GM19023 (cell line): ENCODE data around the gene TSPAN5.

Experiments
- ATAC-seq: cut with Tn5 transposase; IDR thresholded peaks from one replicate; pipeline ENCODE4 v1.9.1; 2021; ENCODE audit warnings: mild to moderate bottlenecking, moderate library complexity; ENCODE audit not compliant: unreplicated experiment

The TSPAN5 gene

DNA sequence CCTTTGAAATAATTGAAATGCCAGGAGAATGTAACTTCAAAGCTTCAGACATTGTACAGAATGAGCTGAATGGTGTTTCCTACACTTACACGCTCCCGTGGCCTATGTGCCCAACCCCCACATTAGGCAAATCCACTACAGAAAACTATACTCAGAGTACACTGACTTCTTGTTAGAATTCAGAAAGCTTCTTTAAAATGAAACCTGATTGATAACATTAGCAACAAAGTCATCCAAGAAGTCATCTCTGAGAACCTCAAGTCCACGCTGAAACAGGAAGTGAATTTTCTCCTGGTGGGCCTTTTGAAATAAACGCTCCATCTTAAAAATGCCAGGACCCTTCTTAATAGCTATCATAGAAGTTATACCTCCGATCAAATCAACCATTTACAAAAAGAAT is 136.3 kb downstream of the TSPAN5 start:
- no peak for ATAC-seq

DNA sequence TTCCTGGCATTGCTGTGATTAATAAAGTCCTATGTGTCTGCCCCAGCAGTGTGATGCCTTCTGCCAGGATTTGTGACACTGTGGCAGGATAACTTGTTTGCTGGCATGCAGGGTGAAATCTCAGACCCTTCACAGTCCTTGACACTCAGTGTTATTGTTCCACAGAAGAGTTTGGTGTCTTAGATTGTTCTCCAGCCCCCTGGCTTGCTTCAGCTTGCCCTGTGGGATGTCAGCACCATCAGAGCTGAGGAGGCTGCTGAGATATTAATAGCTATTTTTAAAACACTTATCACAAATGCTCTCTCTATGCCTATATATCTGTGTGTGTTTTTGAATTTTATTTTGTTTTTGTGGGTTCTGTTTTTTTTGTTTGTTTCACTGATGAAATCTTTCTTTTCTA is 136.9 kb downstream of the TSPAN5 start:
- no peak for ATAC-seq

DNA sequence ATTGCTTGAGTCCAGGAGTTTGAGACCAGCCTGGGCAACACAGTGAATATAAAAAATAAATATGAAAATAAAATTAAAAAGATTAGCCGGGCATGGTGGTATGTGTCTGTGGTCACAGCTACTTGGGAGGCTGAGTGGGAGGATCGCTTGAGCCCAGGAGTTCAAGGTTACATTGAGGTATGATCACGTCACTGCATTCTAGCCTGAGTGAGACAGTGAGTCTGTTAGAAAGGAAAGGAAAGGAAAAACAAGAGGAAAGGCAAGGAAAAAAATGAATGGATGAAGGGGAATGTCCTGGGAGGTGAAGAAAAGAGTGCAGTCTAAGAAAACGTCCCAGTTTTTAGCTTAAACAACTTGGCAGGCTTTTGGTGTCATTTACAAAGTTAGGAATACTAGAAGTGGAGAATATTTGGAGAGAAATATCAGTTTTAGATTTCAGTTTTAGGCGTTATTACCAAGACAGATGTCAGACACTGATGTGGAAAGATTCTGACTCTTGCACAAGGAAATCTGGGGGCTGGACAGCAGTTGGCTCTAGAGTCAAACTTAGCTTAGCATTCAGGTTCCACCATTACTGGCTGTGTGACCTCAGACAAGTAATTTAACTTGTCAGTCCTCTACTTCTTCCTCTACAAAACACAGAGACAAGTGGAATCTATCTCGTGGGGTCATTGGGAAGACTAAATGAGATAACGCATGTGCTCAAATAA is 139.0 kb downstream of the TSPAN5 start:
- no peak for ATAC-seq

DNA sequence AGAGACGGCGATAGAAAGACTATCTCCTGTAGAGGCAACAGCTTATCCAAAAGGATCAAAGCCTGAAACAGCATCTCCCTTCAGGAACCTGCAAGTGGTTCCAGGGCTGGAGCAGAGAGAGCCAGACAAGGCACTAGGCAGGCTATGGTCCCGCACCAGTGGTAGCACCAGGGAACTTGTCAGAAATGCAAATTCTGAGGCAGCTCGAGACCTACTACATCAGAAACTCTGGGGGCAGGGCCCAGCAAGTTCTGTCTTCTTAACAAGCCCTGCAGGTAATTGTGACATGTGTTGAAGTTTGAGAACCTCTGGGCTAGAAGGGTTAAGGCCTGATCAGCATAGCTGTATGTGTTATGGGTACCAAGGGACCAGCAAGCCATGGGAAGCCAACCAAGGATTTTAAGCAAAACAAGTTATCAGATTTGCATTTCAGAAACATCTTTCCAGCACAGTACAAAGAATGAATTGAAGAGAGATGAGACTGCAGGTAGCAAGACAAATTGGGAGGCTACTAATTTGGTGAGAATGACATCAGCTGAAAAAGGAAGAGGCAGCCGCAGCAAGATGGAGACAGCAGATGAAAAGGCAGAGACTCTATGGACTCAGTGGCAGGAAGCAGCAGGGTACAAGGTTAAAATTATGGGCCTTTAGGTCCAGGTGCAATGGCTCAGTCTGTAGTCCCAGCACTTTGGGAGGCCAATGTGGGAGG is 139.7 kb downstream of the TSPAN5 start:
- ATAC-seq: peak; percentile 97

DNA sequence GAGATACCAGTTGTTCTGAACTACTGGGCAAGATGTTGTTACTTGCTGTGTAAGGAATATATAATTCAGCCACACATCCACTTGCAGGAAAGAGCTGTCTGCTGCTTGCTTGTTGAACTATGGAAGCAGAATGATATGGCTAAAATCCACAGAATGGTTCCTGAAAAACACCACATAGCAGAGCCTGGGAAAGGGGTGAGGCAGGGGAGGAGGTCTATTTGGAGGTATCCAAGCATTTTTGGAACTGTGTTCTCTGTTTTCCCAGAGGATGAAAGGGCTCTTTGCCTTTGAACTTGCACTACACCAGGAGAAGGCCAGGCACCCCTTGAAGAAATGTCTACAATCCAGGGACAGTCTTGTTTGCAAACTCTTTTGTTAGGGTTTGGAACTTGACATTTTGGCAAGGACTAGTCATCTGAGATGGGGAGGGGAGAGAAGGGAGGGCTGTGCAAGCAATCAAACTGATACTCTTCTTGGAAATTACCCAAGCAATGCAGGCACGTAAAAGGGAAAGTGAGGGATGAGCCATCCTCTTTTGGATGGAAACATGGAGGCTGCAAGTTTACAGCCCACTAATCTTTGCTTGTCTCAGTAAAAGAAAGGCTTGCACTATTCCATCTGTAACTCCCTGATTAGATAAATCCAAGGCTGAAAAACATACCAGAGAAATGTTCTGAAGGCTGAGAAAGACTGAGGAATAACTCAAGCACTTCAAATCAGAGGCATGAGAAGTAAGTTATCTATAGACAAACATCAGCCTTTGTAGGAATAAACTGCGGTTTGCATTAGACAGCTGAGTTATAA is 141.0 kb downstream of the TSPAN5 start:
- no peak for ATAC-seq

DNA sequence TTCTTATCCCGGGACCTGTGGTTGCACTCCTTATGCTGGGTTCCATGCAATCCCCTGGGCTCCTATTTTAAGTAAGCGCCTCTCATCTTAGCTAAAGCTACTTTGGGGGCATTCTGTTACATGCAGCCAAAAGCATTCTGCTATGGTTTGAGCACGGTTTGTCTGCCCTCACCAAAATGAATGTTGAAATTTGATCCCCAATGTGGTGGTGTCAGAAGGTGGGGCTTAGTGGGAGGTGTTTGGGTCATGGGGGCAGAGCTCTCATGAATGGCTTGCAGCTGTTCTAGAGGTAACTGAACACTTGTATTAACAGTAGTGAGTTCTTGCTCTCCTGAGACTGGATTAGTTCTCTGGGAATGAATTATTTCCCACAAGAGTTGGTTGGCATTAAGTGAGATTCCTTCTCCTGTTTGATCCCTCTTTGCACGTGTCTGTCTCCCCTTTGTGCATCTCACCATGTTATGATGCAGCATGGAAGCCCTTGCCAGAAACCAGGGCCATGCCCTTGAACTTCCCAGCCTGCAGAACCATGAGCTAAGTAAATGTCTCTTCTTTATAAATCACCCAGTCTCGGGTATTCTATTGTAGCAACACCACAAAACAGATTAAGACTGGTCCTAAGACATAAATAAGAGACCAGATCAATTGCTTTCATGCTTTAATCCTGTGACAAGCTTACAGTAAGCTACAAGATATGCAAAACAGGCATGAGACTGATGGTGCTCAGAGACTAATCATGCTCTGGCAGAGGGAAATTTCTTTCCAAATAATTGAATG is 141.8 kb downstream of the TSPAN5 start:
- no peak for ATAC-seq

DNA sequence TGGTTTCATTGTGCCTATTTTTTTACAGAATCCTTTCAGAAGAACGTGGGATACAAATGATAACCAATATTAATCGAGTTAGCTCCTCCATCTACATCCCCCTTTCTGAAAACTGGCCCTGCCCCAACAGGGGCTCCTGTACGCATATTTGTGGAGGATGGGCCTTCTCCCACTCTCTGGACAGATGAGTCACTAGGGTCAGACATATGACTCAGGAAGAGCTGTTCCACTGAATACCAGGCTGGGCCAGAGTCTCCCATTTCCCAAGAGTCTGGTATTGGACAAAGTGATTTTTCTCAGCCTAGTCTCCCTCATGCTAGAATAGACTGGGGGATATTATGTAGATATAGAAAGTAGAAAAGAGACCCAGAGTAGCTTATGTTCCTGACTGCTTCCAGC is 142.4 kb downstream of the TSPAN5 start:
- ATAC-seq: no peak

DNA sequence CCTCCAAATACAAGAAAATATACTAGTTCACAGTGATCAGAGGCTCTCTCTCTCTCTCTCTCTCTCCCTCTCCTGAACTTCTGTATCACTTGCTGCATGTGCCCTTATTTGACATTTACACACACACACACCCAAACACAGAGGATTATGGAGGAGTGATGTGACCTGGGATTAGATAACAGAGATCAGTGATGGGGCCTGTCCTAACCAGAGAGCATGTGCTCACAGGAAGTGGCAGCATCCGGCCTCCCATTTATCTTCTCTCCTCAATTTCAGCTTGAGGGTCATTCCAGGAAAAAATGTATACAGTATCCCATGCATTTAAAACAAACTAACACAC is 143.0 kb downstream of the TSPAN5 start:
- ATAC-seq: no peak

DNA sequence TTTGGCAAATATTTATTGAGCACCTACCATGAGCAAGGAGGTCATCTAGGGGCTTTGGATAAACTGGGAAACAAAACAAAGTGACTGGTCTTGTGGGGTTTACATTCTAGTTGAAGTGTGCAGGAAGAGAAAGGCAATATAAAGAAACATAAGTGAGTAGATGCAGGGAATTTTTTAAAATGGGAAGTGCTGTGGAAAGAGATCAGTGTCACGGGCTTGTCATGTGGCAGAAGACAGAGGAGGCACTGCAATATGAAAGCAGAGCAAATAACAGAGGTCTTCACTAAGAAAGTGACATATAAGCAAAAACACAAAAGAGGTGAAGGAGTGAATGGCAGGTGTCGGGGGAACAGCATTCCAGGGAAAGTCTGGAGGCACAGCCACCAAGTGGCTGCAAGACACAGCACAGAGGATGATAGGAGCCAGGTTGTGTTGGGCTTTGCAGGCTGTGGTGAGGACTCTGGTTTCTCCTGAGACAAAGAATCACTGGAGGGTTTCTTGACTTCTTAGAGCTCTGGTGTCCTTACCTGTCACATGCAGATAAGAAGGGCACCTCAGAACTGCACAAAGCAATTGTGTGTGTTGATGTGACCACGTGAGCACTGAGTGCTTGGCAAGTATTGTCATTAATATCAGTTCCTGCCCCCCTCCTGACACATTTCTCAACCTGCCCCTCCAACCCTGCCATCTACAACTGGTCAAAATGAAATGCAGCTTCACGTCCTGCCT is 143.5 kb downstream of the TSPAN5 start:
- ATAC-seq: no peak

DNA sequence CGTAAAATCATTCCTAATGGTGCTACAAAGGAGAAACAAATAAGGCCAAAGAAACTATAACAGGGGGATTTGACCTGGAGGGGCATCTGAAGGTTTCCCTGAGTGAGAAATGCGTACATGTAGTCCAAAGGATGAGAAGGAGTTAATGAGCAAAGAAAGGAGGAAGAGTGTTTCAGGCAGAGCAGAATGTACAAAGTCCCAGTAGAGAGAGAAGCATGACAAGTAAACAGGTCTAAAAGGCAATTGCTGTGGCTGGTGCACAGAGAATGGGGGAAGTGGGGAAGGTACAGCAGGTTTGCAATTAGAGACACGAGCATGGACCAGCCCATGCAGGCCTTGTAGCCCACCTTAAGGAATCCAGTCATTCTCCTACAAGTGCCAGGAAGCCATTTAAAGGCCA is 145.5 kb downstream of the TSPAN5 start:
- no peak for ATAC-seq

DNA sequence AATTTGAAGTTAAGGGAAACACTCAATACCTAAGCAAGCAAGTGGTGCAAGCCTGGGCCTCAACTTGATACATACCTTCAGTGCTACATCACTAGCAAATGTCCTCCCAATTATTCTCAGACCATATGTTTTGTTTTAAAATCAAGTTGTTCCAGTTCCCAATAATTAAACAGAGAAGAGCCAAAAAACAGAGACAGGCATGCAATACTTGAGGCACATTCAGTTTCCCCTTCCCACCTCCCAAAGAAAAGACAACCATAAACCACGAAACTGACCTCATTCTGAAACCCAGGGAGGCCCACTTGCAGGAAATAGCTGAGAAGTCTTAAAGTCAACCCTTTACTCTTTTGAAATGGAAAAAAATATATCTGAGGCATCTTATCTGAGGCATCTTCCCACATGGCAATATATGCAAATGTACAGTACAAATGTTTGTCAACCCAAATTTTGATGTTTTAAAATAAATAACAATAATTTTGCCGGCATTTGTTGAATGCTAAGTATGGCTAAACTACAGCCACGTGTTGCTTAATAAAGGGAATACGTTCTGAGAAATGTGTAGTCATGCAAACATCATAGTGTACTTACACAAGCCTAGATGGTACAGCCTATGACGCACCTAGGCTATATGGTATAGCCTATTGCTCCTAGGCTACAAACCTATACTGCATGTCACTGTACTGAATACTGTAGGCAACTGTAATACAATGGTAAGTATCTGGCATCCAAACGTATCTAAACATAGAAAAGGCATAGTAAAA is 147.5 kb downstream of the TSPAN5 start:
- no peak for ATAC-seq

DNA sequence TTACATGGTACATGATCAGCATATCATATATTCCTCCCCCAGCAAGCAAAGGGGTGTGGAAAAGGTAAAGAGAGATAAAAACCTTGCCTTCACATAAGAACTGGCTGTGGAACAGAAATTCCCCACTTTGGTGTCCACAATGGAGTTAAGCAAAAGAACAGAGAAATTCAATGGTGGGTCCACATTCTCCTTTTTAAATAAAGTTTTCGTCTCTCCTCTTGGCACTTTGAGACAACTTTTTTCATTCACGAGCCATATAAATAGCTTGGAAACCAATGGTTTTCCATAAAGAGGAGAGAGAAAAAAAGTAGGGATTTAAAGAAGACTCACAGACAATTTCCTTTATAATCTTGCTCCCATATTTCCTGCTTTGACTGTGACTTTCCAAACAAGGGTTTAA is 148.1 kb downstream of the TSPAN5 start:
- no peak for ATAC-seq

DNA sequence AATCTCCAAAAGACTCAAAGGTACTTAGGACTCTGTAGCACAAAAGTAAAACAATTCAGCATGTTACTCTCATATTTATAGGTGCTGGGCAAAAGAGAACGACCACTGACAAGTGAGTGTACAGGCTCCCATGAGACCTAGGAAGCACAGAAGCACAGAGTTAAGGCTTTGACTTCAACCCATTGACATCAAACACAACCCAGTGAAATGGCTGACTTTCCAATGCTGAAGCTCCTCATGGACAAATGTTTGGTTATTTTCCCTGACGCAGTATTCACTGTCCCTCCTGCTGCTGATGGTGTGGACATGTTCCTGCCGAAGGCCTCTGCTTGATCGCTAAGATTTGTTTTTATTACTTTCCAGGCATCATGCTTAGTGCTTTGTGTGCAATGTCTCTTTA is 148.7 kb downstream of the TSPAN5 start:
- no peak for ATAC-seq

DNA sequence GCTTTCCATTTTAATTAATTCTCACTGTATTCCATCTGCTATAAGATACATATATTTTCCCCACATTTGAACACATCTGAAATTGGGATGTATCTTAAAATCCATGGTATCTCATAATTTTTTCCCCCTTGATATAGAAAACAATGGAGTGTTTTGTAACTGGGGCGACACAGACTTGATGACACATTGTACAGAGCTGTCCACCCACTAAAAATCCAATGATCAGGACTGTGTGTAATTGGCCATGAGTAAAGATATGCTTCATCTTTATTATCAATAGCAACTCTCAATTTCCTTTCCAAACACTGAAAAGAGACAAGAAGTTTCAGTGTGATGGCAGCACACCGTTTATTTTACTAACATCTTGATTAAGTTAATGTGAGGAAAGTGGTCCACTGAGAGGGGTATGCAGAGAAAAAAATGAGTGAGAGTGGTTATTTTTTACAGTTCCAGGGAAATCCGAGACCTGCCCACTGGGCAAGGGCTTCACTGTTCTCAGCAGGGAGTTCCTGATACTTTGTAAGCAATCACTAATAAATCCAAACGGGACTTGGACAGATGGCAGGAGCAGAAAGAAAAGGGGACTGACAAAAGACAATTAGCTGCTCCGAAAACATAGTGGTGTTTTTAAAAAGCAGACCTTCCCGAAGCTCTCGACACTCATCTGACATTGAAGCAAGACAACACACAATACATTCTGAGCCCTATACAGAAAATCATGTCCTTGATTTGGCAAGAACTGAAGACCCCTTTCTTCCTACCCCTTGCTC is 149.4 kb downstream of the TSPAN5 start:
- no peak for ATAC-seq

DNA sequence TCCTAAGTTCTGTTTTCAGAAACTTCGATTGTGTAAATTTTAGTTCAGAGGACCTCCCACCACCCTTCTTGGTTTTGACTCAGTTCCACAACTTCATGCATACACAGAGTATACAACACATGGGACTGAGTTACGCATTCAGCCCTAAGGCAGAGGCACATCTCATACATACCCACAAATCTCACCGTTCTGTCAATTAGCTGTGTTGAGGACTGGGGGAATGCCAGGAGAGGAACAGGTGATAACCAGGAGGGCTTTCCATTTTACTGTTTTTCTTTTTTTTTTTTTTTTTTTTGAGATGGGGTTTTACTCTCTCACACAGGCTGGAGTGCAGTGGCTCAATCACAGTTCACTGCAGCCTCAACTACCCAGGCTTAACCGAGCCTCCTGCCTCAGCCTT is 150.2 kb downstream of the TSPAN5 start:
- ATAC-seq: no peak

DNA sequence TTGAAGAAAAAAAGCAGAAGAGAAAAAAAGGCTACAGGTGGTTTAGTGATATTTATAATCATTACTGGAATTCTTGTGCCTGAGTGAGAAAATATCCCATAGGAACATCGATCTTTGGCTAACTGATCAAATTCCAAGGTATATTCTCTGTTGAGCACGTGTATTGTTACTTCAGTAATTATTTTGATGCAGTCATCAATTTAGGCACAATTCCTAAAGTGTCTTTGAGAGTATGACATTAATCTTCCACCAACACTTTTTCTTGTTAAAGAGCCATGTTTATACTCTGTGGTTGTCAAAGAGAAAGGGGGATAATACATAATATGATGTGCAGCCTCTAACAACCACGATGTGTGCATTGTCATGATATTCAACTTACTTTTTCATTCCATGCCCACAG is 151.1 kb downstream of the TSPAN5 start:
- no peak for ATAC-seq

DNA sequence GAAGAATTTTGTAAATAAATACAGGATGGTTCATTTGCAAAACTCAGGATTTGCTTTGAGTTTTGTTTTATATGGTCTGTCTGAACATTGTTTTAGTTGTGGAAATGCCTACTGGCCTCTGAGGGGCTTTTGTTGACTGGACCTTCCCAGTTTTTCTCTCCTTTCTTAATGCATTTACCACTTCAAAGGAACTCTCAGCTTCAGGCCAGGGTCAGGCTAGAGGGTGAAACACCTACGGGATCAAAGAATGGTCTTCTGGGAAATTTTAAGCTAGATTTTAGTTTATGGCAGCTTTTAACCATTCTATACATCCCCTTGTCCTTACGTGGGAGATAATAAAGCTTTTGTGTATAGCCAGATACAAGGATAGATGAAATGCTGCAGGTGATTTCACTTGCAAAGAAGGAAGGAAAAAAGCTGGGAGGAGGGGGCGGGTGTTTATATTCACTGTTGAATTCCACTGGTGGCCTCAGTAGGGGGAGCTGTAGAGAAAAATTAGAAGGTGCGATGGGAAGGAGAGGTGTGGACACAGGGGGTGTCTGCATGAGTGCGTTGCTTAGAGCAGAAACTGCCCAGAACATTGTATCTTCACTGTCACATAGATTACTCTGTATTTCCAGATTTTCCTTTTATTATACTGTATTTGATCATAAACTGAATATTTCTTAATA is 151.8 kb downstream of the TSPAN5 start:
- ATAC-seq: no peak

DNA sequence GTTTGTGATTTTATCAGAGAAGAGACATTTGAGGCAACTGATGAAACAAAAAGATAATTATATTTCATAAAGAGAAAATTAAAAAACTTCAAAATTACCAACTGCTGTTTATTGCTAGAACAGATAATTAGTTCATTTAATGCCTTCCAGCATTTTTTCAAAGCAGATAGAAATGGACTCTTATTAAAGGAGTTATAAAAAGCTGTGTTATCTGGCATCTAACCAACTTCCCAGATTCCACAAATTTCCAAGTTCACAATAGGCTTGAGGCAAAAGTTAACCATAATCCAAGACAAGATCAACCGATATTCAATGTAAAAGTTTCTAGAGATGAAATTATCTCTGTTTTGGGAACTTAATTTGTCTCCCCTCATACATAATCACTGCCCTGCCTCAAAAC is 152.4 kb downstream of the TSPAN5 start:
- no peak for ATAC-seq

DNA sequence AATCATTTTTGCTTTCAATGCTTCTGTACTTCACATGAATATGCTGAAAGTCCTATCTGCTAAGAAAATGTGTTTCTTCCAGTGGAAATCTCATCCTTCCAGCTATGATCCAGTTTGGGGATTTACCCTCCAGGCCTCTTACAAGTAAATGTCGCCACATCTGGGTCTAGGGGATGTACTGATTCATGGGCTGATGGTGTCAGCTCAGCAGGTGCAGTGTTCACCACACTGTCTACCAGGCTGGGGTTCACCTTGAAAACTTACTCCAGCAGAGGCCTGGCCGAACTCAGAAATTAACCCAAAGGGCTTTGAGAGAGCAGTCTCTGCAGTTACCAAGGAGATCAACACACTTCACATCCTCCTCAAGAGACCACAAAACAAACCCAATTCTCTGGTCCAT is 154.3 kb downstream of the TSPAN5 start:
- no peak for ATAC-seq
